NCI-H187 (cell line): ENCODE results near the gene GPR183.
A peak's percentile ranks its signal among the peaks of the same experiment; 100 is the strongest.

Experiments
- DNase-seq, 2 experiments: peaks; one replicate each; lab custom pipeline; 2025; lab: John Stamatoyannopoulos, UW

The GPR183 gene

DNA sequence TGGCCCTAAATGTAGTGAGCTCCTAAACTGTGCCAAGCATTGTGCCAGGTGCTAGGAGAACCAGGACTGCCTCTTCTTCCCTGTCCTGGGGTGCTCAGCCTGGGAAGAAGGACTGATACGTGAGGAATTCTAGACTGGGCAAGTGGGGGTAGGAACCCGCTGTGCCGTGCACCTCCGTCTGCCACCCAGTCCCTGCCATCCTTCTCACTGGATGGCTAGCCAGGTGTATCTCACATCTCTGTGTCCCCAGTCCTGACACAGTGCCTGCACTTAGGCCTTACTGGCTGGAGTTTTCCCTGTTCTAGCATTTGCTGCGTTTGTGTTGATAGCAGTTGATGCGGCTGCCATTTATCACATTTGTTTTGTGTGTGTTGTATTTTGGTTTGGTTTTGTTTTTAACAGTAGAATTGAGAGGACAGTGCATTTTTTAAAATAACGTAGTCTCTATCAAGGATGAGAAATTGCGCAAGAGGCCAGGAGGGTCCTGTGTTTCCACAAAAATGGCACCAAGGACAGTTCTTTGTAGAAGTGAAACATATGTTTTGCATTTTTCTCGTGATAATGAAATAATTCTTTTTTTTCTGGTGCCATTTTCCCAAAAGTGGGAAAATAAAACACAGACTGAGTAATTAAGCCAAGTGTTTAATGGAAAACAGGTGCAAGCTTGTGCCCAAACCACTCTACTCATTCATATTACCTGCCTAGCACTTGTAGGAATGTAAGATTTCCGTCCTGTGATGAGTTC, 4.7 kb upstream of the GPR183 start:
- no peak for DNase-seq

DNA sequence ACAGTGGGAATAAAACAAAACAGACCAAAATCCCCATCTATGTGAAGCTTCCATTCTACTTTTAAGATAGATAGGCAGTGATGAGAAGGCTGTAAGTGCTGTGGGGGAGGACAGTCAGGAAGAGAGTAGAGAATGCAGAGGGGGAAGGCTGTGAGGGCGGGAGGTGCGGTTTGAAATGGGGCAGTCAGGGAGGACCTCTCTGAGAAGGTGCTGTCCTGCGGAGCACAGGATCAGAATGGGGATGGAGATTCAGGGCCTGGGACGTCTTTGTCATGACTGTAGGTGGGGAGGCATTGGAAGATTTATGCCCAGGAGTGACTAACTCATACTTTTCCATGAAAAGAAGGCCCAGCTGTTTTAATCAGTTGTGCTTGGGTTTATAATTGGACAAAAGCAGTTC, 3.9 kb upstream of the GPR183 start:
- no peak for DNase-seq

GRCh38 chr13:99310382-99311031, 3.3 kb upstream of the GPR183 start:
- no peak for DNase-seq

DNA sequence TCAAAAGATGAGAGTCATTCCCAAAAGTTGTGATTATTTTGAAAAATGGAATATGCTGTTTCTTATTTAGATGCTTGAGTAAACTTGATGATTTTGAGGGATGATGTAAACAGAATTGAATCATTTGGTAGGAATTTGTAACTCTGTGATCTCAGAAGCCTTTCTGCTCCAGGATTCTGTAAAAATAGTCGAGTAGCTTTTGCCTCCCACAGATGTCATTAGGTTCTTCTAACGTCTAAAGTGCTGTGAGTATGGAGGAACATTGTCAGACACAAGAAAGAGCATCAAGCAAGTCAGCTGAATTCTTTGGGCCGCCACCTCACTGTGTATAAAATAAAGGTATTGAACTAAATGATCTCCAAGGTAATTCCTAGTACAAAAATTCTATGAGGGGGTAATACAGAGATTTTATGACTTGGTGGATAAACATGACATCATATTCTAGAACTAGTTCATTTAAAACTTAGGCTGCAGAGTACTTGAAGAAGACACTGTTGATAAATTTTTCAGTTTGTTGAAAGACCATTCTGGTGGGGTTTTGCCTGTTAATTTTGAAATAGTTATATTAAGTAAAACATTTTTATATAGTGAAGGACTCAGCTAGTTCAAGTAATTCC, 1.4 kb upstream of the GPR183 start:
- no peak for DNase-seq

DNA sequence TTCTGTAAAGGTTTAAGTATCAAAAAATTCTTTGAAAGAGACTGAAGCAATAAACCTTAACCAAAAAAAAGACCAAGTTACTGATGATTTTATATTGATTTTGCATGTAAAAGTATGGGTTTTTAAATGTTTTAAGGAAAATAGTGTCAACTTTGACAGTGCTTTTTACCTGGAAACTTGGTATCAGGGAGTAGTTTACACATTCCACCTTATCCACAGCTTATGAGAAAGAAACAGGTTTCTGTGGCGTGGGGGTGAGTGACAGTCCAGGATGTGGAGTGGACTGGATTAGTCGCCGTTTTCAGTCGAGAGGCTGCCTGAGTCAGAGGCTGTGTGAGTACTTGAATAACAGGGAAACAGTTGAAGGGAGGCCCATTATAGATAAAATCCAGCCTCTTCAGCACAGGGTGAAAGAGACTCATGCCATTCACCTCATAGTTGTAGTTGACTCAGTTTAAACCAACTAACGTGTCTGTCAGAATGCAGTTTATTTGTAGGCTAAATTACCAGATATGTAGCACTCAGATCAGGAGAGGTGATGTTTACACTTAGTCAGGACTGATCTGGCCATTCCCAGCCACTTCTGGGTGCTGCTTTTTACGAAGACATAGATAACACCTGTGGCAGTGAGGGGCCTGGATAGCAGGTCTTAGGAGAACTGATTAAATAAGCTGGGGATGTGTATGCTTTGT, 595 bp upstream of the GPR183 start:
- no peak for DNase-seq

DNA sequence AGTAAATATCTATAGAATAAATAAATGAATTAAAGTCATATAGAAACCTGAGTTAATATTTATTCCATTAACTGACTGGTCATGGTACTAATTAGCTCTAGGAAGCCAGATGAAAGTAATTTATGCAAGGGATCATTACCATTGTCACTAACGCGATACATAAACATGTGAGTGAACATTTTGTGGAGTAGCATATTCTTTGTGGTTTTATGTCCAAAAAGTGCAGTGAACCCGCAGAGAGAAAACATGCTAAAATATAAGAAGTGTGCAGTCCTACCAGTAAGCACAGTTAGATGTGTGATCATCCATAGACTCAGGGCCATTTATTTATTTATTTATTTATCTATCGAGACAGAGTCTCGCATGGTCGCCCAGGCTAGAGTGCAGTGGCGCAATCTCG, 1.6 kb downstream of the GPR183 start:
- DNase-seq = no peak

GRCh38 chr13:99305158-99305557, 2.0 kb downstream of the GPR183 start:
- DNase-seq = no peak

- no peak for DNase-seq
These were observed 2.7 kb downstream of the GPR183 start for GRCh38 chr13:99304541-99304940.

- no peak for DNase-seq
These were observed 3.2 kb downstream of the GPR183 start for GRCh38 chr13:99303863-99304521.

DNA sequence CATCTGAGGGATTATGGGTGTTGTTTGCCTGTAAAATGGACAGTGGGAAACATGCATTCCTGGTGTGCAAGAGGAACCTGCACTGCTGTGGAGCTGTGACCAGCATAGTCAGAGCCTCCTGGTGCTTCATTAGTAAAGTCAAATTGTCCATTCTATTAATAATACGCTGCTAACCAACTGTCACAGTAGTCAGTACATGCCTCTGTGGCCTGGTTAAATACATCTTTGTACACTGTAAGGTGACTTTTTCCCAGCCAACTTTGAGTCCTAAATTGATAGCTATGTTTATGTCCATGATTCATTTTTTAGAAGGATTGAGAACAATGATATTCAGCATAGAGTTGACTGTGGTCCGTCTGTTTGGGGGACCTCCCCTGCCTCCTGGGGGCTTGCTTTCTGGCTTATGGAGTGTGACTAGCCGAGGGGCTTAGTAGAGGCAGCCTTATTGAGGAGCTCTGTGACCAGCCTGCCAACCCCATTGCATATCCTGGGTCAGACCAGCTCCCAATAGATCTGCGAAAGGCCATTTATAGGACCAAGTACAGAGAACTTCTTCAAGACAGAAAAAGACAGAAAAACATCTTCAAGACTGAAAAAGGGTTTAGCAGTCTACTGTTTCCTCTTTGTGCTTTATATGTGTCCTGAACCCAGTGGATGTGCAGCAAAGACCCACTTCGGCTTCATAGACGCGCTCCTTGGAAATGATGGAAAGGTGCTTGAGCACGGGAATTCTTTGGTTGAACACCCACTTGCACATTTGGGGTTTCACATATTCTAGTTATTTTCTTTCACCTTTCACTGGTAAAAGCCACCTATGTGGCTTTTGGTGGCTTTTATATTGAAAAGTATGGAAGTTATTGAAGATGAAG, 4.3 kb downstream of the GPR183 start:
- no peak for DNase-seq

DNA sequence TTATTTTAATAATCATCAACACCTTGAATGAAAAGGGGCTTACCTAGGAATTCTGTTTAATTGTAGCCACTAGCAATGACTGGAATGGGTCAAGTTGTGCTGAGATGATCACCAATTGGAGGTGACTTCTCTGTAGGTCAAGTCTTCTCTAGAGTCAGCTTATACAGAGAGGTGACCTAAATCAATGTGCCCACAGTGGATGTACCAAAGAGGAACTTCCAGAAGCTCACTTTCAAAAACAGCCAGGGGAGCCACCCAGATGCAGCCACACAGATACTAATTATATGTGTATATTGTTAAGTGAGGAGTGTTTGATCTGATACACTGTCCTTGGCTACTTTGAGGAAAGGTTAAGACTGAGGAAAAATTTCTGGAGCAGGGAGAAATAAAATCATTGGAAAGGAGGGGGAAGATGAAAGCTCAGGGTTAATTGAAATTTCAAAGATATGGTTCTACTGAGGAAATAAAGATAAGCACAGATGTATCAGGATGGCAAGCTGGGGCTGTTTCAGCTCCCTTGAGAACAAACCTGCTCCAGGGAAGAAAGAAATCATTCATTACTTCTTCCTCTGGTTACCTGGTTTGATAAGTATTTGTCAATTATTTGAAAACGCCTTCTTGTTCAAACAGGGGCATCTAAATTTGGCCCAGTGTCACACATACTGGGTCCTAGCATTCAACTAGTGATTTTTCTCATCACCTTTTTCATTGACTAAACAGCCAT, 5.1 kb downstream of the GPR183 start:
- no peak for DNase-seq

DNA sequence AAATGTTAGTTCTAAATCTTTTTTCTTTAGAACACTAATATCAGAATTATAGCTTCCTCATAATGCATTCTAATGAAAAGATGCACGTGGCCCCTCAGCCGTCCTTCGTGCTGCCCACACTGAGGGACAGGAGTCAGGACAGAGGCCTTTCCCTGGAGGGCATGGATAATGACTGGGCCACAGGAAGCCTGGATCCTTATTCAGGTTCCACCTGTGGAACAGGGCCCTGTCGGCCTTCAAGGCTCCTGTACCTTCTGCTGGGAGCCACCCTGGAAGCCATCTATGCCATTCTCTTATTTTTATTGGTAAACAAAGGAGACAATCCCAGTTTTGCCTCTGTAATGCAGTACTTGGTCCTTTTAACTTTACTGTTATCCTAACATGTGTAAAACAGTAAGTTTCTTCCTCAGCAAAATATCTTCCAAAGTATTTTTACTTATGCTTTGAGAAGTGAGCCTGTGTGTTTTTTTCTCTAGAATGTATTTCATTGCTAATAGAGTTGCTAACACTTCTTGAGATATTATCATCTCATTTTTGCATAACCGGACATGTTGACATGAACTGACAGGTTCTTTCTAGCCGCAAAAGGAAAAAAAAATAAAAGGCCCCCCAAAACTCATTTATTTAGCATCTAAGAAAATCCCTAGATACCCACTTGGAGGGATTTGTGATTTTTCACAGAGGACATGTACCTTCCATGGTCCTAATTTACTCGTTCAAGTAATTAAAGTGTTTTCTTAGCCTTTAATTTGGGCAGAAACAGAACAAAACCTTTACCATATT, 6.0 kb downstream of the GPR183 start:
- no peak for DNase-seq

- DNase-seq = peak; percentile 87 to 94
These were observed 7.3 kb downstream of the GPR183 start for GRCh38 chr13:99299920-99300341.

- no peak for DNase-seq
These were observed 7.8 kb downstream of the GPR183 start for GRCh38 chr13:99299256-99299919.

- no peak for DNase-seq
These were observed 9.1 kb downstream of the GPR183 start for GRCh38 chr13:99298056-99298455.

GRCh38 chr13:99297331-99297730, 9.9 kb downstream of the GPR183 start:
- DNase-seq = no peak

- DNase-seq = no peak
These were observed 10.8 kb downstream of the GPR183 start for GRCh38 chr13:99296398-99296797.

DNA sequence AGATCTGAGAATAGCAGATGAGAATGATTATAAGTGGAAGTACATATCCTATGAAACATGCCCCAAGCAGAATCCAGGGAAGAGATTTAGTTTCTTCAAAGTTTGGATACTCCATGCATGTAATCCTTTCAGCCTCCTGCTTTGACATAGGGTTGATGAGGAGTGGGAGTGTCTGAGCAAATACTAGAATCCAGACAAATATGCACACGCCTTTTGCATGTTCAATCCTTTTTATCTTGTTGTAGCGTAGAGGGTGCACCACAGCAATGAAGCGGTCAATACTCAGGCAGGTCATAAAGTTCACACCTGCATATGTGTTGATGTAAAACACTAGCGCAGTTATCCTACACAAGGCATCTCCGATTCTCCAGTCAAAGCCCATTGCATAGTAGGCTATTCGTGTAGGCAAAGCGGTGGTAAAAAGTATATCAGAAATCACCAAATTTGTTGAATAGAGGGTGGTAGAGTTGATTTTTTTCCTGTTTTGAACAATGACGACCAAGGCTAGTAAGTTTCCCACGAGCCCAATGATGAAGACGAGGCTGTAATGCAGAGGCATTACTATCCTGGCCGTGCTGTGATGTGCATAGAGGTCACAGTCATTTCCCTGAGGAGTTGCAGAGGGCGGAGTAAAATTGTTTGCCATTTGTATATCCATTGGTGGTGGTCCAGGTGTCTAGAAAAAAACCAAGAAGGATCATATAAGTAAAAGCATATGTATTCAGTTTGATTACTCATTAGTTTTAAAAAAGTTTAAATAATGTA, 11.5 kb downstream of the GPR183 start:
- no peak for DNase-seq
